PFSK-1 (cell line): ENCODE data around the gene EPAS1.

ENCODE experiments used
- FOXP2 ChIP-seq: optimal IDR thresholded peaks from 2 replicates; pipeline ENCODE3; 2011; ENCODE audit warnings: borderline replicate concordance, control low read depth, inconsistent platforms; ENCODE audit not compliant: insufficient read depth; ENCODE audit errors: extremely low read length, extremely low read depth
- POLR2AphosphoS5 ChIP-seq: IDR thresholded peaks from 2 replicates; pipeline ENCODE4 v1.6.1; 2012; ENCODE audit warnings: low read depth, mild to moderate bottlenecking, control low read depth, low read length, moderate library complexity
- SIN3A ChIP-seq: IDR thresholded peaks from 2 replicates; pipeline ENCODE4 v1.6.1; 2012; ENCODE audit warnings: mild to moderate bottlenecking, low read length, moderate library complexity, borderline replicate concordance; ENCODE audit not compliant: insufficient read depth

DNA sequence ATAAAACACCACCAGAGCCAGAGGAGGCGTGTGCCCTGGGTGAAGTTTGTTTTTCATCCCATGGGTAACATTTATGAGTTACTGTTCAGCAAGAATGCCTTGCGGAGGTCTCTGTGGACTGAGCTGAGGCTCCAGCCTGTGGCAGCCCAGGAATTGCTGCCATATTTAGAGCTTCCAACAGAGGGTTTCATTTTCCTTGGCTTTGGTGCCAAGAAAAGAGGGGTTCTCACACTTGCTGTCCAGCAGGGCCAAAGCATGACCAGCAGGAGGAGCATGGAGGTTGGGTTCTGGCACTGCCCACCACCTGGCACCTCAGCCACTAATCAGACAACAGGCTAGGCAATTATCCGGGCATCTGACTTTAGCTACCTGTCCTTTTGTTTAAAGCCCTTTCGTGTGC lies 36.7 kb downstream of the EPAS1 start:
- TF ChIP-seq SIN3A (no peak), POLR2AphosphoS5 (no peak), FOXP2 (no peak)
